GM18498 (cell line): ENCODE data around the gene DFFB.

Experiments
- ATAC-seq: cut with Tn5 transposase; IDR thresholded peaks from one replicate; pipeline ENCODE4 v1.9.1; 2021; ENCODE audit warnings: mild to moderate bottlenecking, moderate library complexity; ENCODE audit not compliant: unreplicated experiment

DFFB gene

DNA sequence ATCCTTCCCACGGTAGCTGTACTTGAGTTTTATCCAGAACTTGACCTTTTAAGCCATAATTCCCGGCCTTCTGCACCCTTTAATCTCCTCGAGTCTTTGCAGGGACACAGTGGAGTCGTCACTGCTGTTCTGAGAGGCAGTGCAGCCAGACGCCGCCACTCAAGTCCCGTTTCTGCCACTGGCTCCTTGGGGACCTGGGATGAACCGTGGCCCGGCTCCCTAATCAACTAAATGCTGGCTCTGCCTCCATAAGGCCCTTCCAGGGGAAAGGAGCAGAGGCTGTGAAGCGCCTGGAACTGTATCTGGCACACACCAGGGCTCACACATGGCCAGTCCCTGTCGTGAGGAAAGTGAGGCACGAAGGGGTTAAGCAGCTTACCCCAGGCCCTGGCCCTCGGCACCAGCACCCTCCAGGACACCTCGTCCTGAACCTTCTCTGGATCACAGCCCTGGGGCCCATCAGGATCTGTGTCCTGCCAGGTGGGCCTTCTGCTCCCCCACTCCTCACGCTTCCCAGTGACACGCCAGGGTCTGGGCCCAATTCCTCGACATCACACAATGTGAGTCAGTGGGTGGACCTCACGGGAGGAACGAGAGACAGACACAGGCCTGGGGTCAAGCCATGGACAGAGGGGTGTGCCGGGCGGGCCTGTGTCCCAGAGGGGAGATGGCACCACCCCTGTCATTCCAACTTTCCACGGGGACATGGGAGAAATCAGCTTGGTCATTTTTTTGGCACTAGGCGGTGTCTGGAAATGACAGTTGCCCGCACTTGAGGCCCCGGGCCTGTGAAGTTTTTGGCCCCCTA is 66.3 kb downstream of the DFFB start:
- ATAC-seq, result no peak

DNA sequence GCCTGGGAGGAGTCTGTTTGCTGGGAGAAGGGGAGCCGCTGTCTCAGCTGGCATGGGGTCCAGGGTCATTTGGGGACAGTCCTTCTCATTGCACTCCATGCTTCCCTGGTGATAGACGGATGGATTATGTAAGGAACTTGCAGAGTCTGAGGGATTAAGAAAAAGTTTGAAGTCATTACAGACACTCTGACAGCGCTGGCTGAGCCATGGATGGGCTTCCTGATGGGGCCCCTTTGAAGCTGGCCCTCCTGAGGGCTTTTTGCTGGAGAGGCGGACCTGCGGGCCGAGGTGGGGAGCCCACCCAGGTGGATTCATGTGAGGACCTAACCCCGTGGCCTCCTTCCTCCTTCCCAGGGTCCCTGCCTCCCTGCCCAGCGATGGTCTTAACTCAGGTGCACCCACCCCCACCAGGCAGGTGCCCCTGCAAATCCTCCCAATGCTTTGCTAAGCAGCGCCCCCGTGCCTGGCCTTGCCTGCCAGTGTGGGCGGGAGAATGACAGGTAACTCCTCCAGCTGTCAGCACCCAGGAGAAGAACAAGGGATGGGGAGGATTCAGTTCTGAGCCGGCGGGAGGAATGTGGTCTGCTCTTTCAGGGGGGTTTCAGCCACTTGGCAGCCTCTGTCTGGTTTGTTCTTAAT is 67.0 kb downstream of the DFFB start:
- no peak for ATAC-seq

DNA sequence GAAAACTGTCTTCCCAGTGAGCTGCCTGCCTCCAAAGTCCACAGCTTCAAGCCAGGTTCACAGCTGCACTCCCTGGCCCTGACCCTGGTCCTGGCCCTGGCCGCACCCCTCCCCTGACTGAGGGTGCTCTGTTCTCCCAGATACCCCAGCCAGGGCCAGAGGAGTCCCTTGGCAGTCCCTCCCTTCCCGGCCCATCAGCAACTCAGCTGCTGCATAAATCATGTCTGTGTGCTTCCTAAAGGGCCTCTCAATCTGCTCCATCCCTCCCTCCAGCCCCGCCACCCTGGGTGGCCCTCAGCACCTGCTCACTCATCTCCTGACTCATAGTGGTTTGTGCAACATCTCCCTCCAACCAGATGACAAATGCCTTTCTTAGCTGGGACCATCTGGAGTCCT is 67.5 kb downstream of the DFFB start:
- ATAC-seq, result no peak

DNA sequence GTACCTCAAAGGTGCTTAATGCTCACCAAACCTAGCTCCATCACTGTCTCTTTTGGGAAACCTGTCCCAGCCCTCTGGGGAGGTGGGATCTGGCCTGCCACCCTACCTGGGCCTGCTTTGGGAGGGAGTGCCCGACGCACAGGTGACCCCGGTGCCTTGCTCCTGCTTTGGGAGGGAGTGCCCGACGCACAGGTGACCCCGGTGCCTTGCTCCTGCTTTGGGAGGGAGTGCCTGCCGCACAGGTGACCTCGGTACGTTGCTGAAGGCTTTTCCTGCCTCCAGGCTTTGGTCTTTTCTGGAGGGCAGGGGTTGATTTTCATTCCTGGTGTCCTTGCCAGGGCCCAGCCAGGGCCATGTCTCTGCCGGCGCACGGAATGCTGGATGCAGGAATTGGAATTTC is 68.0 kb downstream of the DFFB start:
- no peak for ATAC-seq

DNA sequence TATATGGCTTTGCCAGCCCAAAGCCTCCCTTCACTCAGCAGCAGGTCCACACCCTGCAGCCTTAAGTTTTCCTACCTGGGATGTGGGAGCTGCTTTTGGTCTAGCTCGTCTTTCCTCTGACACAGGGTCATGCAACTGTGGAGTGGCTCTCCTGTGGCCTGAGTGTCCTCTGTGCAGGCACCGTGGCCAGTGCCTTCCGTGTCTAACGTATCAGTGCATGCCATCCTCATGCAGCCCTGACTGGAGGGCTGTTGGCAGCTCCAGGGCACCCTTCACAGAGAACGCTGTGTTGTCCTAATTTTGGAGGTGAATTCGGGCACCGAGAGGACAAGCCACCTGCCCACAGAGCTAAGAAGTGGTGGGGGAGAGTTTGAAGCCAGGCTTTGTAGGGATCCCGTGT is 68.5 kb downstream of the DFFB start:
- no peak for ATAC-seq

DNA sequence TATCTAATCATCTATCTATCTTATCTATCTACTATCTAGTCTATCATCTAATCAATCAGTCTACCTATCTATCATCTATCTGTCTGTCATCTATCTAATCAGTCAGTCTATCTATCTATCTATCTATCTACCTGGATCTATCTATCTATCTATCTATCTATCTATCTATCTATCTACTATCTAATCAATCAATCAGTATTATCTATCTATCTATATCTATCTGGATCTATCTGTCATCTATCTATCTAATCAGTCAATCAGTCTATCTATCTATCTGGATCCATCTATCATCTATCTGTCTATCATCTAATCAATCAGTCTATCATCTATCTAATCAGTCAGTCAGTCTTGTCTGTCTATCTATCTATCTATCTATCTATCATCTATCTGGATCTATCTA is 69.7 kb downstream of the DFFB start:
- no peak for ATAC-seq

DNA sequence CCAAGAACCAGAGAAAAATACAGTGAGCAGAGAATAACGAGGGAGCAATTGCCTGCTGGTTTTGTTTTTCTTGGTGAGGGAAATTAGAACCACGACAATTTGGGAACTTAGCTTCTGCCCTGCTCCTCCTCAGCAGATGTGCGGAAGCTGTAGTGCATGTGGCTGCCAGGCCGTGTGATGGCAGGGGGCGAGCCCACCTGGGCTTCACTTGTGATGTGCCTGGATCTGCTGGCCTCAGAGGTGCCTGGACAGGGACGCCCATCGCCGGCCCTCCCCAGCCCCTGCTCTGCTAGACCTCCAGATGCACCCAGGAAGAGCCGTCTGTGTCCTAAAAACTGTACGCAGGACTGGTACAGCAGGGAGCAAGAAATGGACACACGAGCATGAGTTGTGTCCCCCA is 71.3 kb downstream of the DFFB start:
- ATAC-seq, result no peak

DNA sequence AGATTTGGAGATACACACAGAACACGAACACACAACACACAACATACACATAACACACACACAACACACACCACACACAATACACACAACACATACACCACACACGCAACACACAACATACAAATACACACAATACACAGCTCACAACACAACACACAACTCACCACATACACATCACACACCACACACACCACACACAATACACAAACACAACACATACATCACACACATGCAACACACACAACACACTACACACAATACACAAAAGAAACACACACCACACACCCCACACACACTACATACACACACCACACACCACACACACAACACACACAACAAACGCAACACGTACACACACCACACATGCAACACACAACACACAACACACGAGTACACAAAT is 71.8 kb downstream of the DFFB start:
- no peak for ATAC-seq

DNA sequence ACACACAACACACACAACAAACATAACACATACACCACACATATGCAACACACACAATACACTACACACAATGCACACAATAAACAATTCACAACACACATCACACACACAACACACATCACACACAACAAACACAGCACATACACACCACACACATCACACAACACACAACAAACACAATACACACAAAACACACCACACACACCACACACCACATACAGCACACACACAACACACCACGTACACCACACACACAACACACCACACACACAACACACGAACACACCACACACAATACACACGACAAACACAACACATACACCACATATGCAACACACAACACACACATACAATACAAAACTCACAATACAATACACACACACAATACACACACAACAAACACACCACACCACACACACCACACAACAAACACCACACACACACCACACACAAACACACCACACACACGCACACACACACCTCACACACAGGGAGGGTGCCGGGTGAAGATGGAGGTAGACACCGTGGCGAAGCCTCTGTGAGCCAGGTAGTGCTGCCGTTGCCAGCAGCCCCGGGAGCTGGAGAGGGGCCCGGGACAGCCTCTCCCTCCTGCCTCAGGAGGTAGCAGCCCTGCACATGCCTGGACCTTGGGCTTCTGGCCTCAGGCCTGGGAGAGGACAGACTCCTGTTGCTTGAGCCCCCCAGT is 73.2 kb downstream of the DFFB start:
- no peak for ATAC-seq

DNA sequence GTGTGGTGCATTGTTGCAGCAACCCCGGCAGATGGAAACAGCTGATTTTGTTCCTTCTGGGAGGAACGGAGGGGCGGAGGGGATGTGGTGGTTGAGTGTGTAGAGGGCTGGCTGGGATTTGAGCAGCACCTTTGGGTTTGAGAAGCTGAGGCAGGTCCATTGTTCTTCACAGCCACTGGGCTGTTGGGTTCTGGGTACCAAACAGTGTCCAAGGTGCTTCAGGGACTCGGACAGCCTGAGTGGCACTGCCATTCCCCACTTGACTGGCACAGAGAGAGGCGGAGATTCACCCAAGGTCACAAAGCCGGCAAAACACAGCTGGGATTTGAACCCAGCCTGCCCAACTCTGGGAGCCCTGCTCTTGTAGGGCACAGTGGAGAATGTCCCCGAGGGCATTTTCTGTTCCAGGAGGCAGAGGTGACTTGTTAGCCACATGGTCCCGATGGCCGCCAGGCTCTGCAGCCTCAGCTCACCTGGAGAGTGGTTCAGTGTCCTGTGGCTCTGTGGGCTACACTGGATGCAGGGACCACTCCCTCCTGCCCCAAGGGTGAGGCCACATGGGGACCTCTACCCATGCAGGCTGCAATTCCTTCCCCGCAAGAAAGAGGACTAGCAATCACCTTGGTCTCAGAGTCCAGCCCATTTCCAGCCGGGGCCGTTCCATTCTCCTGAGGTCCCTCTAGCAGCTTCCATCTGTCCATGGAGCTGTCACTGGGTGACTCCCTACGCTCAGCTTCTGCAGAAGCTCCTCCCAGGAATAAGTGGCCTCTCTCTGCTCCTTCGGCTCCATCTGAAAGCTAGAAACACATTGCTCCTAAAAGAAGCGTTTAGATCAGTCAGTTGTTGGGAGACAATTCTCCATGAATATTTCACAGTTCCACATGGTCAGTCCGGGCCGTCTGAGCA is 74.0 kb downstream of the DFFB start:
- no peak for ATAC-seq

DNA sequence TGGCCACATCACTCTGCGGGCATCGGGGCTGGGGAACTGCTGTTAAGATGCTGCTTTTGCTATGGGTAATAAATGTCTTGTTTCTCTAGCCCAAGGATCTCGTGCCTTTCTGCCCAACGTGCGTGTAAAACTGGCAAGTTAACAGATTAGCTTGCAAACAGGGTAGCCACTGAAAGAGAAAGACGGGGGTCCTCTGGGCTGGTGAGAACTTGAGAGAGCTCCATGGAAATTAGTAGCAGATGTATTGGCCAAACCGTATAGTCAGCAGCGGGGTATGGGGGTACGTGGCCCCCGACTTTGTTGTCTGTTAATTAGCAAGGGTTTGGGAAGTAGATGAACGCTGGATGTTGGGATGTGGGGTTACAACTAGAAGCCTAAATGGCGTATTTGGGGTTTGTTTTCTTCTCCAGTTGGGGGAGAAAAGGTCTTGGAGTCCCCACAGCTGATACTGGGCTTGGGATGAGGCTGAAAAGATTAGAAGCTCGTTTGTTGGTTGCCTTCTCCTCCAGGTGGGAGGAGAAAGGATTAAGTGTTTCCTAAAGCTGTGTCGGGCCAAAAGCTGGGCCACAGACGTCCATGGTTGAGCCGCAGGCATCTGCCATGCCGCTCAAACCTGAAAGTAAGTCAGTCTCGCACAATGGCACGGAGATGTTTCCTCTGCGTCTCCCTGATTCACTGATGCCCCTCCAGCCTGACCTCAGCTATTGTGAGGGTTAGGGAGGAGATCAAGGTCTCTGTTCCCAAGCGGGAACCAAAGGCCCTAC is 75.1 kb downstream of the DFFB start:
- no peak for ATAC-seq
